ENCODE measurements around the gene SLC39A8.

The SLC39A8 gene

DNA sequence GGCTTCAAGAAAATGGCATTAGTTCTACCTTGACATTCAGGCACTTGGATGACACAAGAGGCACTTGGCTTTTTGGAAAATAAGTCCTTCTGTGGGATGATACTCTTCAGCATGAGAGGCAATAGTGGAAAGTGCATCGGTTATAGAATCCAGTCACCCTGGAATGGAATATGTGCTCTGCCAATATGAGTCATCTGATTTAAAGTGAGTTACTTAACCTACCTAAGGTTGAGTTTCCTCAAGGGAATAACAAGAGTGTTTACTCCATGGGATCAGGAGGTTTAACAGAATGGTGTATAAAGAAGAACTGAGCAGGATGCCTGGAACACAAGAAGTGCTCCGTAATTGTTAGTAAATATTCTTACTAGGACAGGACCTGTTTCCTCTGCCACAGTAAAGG lies 10.7 kb downstream of the SLC39A8 start:
- H3K4ac ChIP-seq (ENCODE audit: low read depth, low read length): no peak overlapping the region
- H3K4me1 ChIP-seq (ENCODE audit: control insufficient read depth in 1 of 2, insufficient read depth in 2 of 2, low read length in 2 of 2): peaks cover 0 to 8% of the 10 kb centered on the region in 2 experiments
- no peak overlapping the region for H4K8ac ChIP-seq (ENCODE audit: low read depth, low read length)

DNA sequence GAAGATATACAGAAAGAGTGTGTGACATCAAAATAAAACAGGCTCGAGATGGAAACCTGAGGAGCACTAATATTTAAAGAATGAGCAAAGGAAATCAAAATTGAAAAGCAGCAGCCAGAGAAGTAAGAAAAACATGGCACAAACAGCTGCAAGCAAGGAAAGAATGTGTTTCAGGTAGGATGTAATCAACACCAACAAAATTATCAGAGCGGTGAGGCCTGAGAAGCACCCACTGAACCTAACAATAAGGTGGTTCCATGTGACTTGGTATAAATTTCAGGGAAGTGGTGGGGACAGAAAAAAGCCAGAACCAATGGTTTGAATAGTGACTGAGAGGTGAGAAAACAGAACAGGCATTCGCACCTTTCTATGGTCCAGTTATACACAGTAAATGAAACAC lies 11.5 kb downstream of the SLC39A8 start:
- H3K27me3 ChIP-seq (ENCODE audit: insufficient read depth, low read length): no peaks in the 10 kb centered on the region

More for the DNA sequence above, 10.7 kb downstream of the SLC39A8 start:
- no peak for DNase-seq
- Histone ChIP-seq H3K9me3 (ENCODE audit: insufficient read depth, low read depth, low read length) (no peaks in the 10 kb centered on the region), H3K18ac (ENCODE audit: low read length) (no peak overlapping the region), H2AFZ (ENCODE audit: insufficient read depth, low read length, poor library complexity) (no peak overlapping the region), H3K27ac (ENCODE audit: low read depth, low read length) (no peak overlapping the region), H2AK5ac (ENCODE audit: low read length) (no peak overlapping the region), H3K36me3 (ENCODE audit: control insufficient read depth in 1 of 2, insufficient read depth in 2 of 2, low read length in 2 of 2) (no peaks in the 10 kb centered on the region), H2BK12ac (ENCODE audit: low read length) (no peak overlapping the region), H3K79me2 (ENCODE audit: control insufficient read depth, insufficient read depth, low read length, poor library complexity) (no peaks in the 10 kb centered on the region), H3K23ac (ENCODE audit: low read length) (no peak overlapping the region), H4K91ac (ENCODE audit: low read depth, low read length) (no peak overlapping the region), H4K12ac (ENCODE audit: low read depth, low read length) (no peak overlapping the region), H3K9ac (ENCODE audit: low read length) (no peak overlapping the region), H3K79me1 (ENCODE audit: low read length) (no peaks in the 10 kb centered on the region), H2BK120ac (ENCODE audit: insufficient read depth, low read length, poor library complexity) (no peak overlapping the region), H3K27me3 (ENCODE audit: insufficient read depth, low read length) (no peaks in the 10 kb centered on the region), H2BK5ac (ENCODE audit: low read depth, low read length, poor library complexity) (no peak overlapping the region), H3K4me2 (ENCODE audit: low read length) (no peak overlapping the region), H3K4me3 (ENCODE audit: low read depth, low read length) (no peak overlapping the region), H3K14ac (ENCODE audit: low read length) (no peak overlapping the region)
- WGBS (ENCODE audit: extremely low coverage, insufficient coverage, insufficient read length): no CpG with 5 or more reads among the region's 2 CpGs

DNA sequence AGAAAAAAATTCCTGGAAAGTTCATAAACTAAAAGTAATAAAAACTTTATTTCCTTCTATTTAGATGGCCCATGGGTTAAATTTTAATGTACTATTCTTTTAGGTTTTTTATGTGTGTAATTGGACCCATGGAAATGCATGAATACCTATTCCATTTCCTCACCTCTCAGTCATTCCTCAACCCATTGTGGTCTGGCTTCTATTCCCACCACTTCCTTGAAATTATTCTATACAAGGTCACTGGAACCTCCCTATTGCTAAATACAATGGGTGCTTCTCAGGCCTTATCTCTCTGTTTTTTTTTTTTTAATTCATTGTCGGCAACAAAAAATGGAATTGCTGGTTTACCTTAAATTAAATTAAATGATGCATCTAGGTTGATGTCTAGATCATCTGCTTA lies 17.2 kb downstream of the SLC39A8 start:
- whole genome bisulfite sequencing (ENCODE audit: extremely low coverage, insufficient coverage, insufficient read length): no CpG with 5 or more reads among the region's 1 CpG
- no peak overlapping the region for H2BK12ac ChIP-seq (ENCODE audit: low read length)
- no peak overlapping the region for H2BK5ac ChIP-seq (ENCODE audit: low read depth, low read length, poor library complexity)
- H3K79me1 ChIP-seq (ENCODE audit: low read length): no peaks in the 10 kb centered on the region
- no peak overlapping the region for H4K8ac ChIP-seq (ENCODE audit: low read depth, low read length)
- H3K4me2 ChIP-seq (ENCODE audit: low read length): no peak overlapping the region
- H3K27me3 ChIP-seq (ENCODE audit: insufficient read depth, low read length): no peaks in the 10 kb centered on the region
- H3K36me3 ChIP-seq (ENCODE audit: control insufficient read depth in 1 of 2, insufficient read depth in 2 of 2, low read length in 2 of 2): no peaks in the 10 kb centered on the region
- no peak overlapping the region for H3K27ac ChIP-seq (ENCODE audit: low read depth, low read length)
- no peak overlapping the region for H3K23ac ChIP-seq (ENCODE audit: low read length)
- H3K4me1 ChIP-seq (ENCODE audit: control insufficient read depth in 1 of 2, insufficient read depth in 2 of 2, low read length in 2 of 2): no peaks in the 10 kb centered on the region
- no peak overlapping the region for H3K4me3 ChIP-seq (ENCODE audit: low read depth, low read length)
- no peaks in the 10 kb centered on the region for H3K9me3 ChIP-seq (ENCODE audit: insufficient read depth, low read depth, low read length)
- no peak overlapping the region for H3K18ac ChIP-seq (ENCODE audit: low read length)
- DNase-seq: no peak
- no peak overlapping the region for H4K12ac ChIP-seq (ENCODE audit: low read depth, low read length)
- no peak overlapping the region for H3K4ac ChIP-seq (ENCODE audit: low read depth, low read length)
- no peak overlapping the region for H4K91ac ChIP-seq (ENCODE audit: low read depth, low read length)
- no peak overlapping the region for H3K14ac ChIP-seq (ENCODE audit: low read length)
- no peak overlapping the region for H2AK5ac ChIP-seq (ENCODE audit: low read length)
- H3K9ac ChIP-seq (ENCODE audit: low read length): no peak overlapping the region
- no peak overlapping the region for H2AFZ ChIP-seq (ENCODE audit: insufficient read depth, low read length, poor library complexity)
- no peaks in the 10 kb centered on the region for H3K79me2 ChIP-seq (ENCODE audit: control insufficient read depth, insufficient read depth, low read length, poor library complexity)
- H2BK120ac ChIP-seq (ENCODE audit: insufficient read depth, low read length, poor library complexity): no peak overlapping the region

More for the DNA sequence above, 11.5 kb downstream of the SLC39A8 start:
- H3K4me1 ChIP-seq (ENCODE audit: control insufficient read depth in 1 of 2, insufficient read depth in 2 of 2, low read length in 2 of 2): peaks cover 0 to 4% of the 10 kb centered on the region in 2 experiments
- no peak overlapping the region for H2BK5ac ChIP-seq (ENCODE audit: low read depth, low read length, poor library complexity)
- no peak overlapping the region for H3K27ac ChIP-seq (ENCODE audit: low read depth, low read length)
- H2BK120ac ChIP-seq (ENCODE audit: insufficient read depth, low read length, poor library complexity): no peak overlapping the region
- no peak overlapping the region for H2AK5ac ChIP-seq (ENCODE audit: low read length)
- H4K8ac ChIP-seq (ENCODE audit: low read depth, low read length): no peak overlapping the region
- H3K14ac ChIP-seq (ENCODE audit: low read length): no peak overlapping the region
- H3K4ac ChIP-seq (ENCODE audit: low read depth, low read length): no peak overlapping the region
- DNase-seq: no peak
- H4K91ac ChIP-seq (ENCODE audit: low read depth, low read length): no peak overlapping the region
- no peak overlapping the region for H3K9ac ChIP-seq (ENCODE audit: low read length)
- H3K4me3 ChIP-seq (ENCODE audit: low read depth, low read length): no peak overlapping the region
- no peak overlapping the region for H3K4me2 ChIP-seq (ENCODE audit: low read length)
- no peak overlapping the region for H4K12ac ChIP-seq (ENCODE audit: low read depth, low read length)
- no peak overlapping the region for H2AFZ ChIP-seq (ENCODE audit: insufficient read depth, low read length, poor library complexity)
- H3K23ac ChIP-seq (ENCODE audit: low read length): no peak overlapping the region
- H3K18ac ChIP-seq (ENCODE audit: low read length): no peak overlapping the region
- H3K79me1 ChIP-seq (ENCODE audit: low read length): no peaks in the 10 kb centered on the region
- no peak overlapping the region for H2BK12ac ChIP-seq (ENCODE audit: low read length)
- no CpG with 5 or more reads among the region's 3 CpGs for WGBS (ENCODE audit: extremely low coverage, insufficient coverage, insufficient read length)
- no peaks in the 10 kb centered on the region for H3K79me2 ChIP-seq (ENCODE audit: control insufficient read depth, insufficient read depth, low read length, poor library complexity)
- no peaks in the 10 kb centered on the region for H3K36me3 ChIP-seq (ENCODE audit: control insufficient read depth in 1 of 2, insufficient read depth in 2 of 2, low read length in 2 of 2)
- H3K9me3 ChIP-seq (ENCODE audit: insufficient read depth, low read depth, low read length): no peaks in the 10 kb centered on the region

DNA sequence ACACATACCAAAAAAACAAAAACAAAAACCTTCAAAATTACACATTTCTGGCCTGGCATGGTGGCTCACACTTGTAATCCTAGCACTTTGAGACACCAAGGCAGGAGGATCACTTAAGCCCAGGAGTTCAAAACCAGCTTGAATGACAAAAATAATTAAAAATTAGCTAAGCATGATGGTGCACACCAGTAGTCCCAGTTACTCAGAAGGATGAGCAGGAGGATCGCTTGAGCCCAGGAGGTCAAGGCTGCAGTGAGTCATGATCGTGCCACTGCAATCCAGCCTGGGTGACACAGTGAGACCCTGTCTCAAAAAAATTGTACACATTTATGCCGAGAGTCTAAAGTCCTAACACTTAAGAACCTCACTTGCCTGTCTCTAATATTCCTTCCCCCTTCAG lies 18.3 kb downstream of the SLC39A8 start:
- Histone ChIP-seq H3K79me2 (ENCODE audit: control insufficient read depth, insufficient read depth, low read length, poor library complexity) (no peaks in the 10 kb centered on the region), H2AK5ac (ENCODE audit: low read length) (no peak overlapping the region), H3K9ac (ENCODE audit: low read length) (no peak overlapping the region), H3K4me3 (ENCODE audit: low read depth, low read length) (no peak overlapping the region), H4K91ac (ENCODE audit: low read depth, low read length) (no peak overlapping the region), H2BK120ac (ENCODE audit: insufficient read depth, low read length, poor library complexity) (no peak overlapping the region), H2BK5ac (ENCODE audit: low read depth, low read length, poor library complexity) (no peak overlapping the region), H3K9me3 (ENCODE audit: insufficient read depth, low read depth, low read length) (no peaks in the 10 kb centered on the region), H3K4ac (ENCODE audit: low read depth, low read length) (no peak overlapping the region), H3K27me3 (ENCODE audit: insufficient read depth, low read length) (no peaks in the 10 kb centered on the region), H3K4me2 (ENCODE audit: low read length) (no peak overlapping the region), H3K27ac (ENCODE audit: low read depth, low read length) (no peak overlapping the region), H3K4me1 (ENCODE audit: control insufficient read depth in 1 of 2, insufficient read depth in 2 of 2, low read length in 2 of 2) (peaks cover 0 to 1% of the 10 kb centered on the region in 2 experiments), H2BK12ac (ENCODE audit: low read length) (no peak overlapping the region), H3K23ac (ENCODE audit: low read length) (no peak overlapping the region), H3K18ac (ENCODE audit: low read length) (no peak overlapping the region), H3K14ac (ENCODE audit: low read length) (no peak overlapping the region), H4K8ac (ENCODE audit: low read depth, low read length) (no peak overlapping the region), H3K79me1 (ENCODE audit: low read length) (no peaks in the 10 kb centered on the region), H3K36me3 (ENCODE audit: control insufficient read depth in 1 of 2, insufficient read depth in 2 of 2, low read length in 2 of 2) (no peaks in the 10 kb centered on the region), H2AFZ (ENCODE audit: insufficient read depth, low read length, poor library complexity) (no peak overlapping the region), H4K12ac (ENCODE audit: low read depth, low read length) (no peak overlapping the region)
- no CpG with 5 or more reads among the region's 3 CpGs for WGBS (ENCODE audit: extremely low coverage, insufficient coverage, insufficient read length)
- DNase-seq: no peak
